Uterus (tissue), 2 donors: ENCODE results near the gene ZNF483.

Experiments
- CTCF ChIP-seq, 4 experiments: fragments of 200-600 bp in 2 of 4; fragments of 450-650 bp in 2 of 4; sonication (generic) in 2 of 4; IDR thresholded peaks; one replicate each; pipeline ENCODE4 v1.5.1; 2016 to 2019; ENCODE audit warnings: antibody characterized with exemption in 4 of 4, mild to moderate bottlenecking in 2 of 4, moderate library complexity in 1 of 4
- POLR2A ChIP-seq, 2 donors: fragments of 450-650 bp; IDR thresholded peaks; one replicate each; pipeline ENCODE4 v1.6.1; 2016; ENCODE audit warnings: antibody characterized with exemption in 2 of 2, mild to moderate bottlenecking in 1 of 2, moderate library complexity in 1 of 2

- TF ChIP-seq CTCF (IDR thresholded peaks at IDR 0.05) (no peak), POLR2A (IDR thresholded peaks at IDR 0.05) (no peak)
Measured at GRCh38 chr9:111475195-111475594, 49.8 kb upstream of the ZNF483 start.
